ENCODE data around the gene MPL.

Gene MPL

GRCh38 chr1:43298055-43298454 lies 39.6 kb upstream of the MPL start:
- no peaks in the 10 kb centered on the region for H3K27me3 ChIP-seq (ENCODE audit: control insufficient read depth, insufficient read depth, low read length, poor library complexity, severe bottlenecking)

DNA sequence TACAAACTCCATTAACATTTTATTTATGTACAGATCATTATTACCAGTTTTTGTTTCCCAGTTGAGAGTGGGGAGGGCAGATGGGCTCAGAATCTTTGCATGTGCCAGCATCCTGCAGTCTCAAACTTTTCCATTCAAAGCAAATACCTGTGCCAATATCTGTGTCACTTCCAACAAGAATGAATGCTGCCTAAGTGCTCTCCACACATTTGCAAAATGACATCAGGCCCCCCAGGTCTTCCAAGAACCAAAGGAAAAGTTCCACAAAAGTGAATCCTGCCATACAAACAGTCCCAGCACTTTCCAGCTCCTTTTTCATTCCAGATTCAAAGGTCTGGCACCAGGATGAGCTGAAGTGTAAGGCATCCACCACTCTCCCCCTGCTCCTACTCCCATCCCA lies 38.5 kb upstream of the MPL start:
- peaks cover 18% of the 10 kb centered on the region for H3K4me1 ChIP-seq (ENCODE audit: control insufficient read depth, insufficient read depth, low read length)
- H3K27me3 ChIP-seq (ENCODE audit: control insufficient read depth, insufficient read depth, low read length, poor library complexity, severe bottlenecking), result no peaks in the 10 kb centered on the region
- H3K36me3 ChIP-seq (ENCODE audit: control insufficient read depth, insufficient read depth, low read length), result no peaks in the 10 kb centered on the region

More at GRCh38 chr1:43298055-43298454, 39.6 kb upstream of the MPL start:
- Histone ChIP-seq H3K9me3 (ENCODE audit: control insufficient read depth, low read length) (no peaks in the 10 kb centered on the region), H3K27ac (ENCODE audit: insufficient read depth, low read depth, low read length, poor library complexity, severe bottlenecking) (no peak overlapping the region), H3K4me1 (ENCODE audit: control insufficient read depth, insufficient read depth, low read length) (peaks cover 18% of the 10 kb centered on the region), H3K4me3 (ENCODE audit: insufficient read depth, low read depth, low read length) (no peak overlapping the region), H3K36me3 (ENCODE audit: control insufficient read depth, insufficient read depth, low read length) (no peaks in the 10 kb centered on the region)
- WGBS, 2 experiments, result 100% methylated on average over 1 of the region's 1 CpG

DNA sequence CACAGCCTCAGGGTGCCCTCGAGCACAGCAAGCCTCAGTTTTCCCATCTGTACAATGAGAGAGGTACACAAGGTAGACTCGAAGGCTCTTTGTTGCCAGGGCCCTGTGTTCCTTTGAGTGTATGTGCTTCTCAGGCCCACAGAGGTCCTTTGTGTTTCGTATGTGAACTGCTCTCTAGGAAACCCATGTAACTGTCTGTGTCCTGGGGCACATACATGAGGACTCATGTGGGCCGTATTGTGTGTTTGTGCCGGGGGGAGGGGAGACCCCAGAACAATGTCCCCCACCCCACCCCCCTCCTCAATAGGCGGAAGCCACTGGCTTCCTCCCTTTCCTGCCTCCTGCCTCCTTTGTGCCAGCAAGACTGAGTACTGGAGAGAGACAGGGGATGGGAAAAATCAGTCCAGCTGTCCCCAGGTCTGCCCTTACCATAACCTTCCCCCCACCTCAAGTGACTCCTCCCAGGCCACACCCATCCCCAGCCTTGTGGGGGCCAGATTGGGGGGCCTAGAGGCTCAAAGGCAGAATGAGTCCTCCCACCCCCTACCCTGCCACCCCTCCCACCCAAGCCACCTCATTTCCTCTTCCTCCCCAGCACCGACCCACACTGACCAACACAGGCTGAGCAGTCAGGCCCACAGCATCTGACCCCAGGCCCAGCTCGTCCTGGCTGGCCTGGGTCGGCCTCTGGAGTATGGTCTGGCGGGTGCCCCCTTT lies 37.1 kb upstream of the MPL start, which contains the start of gene TIE1:
Gene TIE1 (plus strand): TSS at position 605 of the 717 bp plus-strand sequence. CDS start 90 bp downstream, at position 695.
- Histone ChIP-seq H3K4me3 (ENCODE audit: insufficient read depth, low read depth, low read length) (no peak within 1 kb of the TSS), H3K27ac (ENCODE audit: insufficient read depth, low read depth, low read length, poor library complexity, severe bottlenecking) (no peak within 1 kb of the TSS), H3K9me3 (ENCODE audit: control insufficient read depth, low read length) (no peaks in the 10 kb centered on the region), H3K4me1 (ENCODE audit: control insufficient read depth, insufficient read depth, low read length) (peaks cover 7% of the 10 kb centered on the region), H3K27me3 (ENCODE audit: control insufficient read depth, insufficient read depth, low read length, poor library complexity, severe bottlenecking) (no peaks in the 10 kb centered on the region), H3K36me3 (ENCODE audit: control insufficient read depth, insufficient read depth, low read length) (no peaks in the 10 kb centered on the region)
- WGBS, 2 experiments, result 87 to 88% methylated on average over 7 to 10 of the region's 10 CpGs

More for the DNA sequence above, 38.5 kb upstream of the MPL start:
- no peak overlapping the region for H3K27ac ChIP-seq (ENCODE audit: insufficient read depth, low read depth, low read length, poor library complexity, severe bottlenecking)
- H3K9me3 ChIP-seq (ENCODE audit: control insufficient read depth, low read length), result no peaks in the 10 kb centered on the region
- H3K4me3 ChIP-seq (ENCODE audit: insufficient read depth, low read depth, low read length), result no peak overlapping the region

DNA sequence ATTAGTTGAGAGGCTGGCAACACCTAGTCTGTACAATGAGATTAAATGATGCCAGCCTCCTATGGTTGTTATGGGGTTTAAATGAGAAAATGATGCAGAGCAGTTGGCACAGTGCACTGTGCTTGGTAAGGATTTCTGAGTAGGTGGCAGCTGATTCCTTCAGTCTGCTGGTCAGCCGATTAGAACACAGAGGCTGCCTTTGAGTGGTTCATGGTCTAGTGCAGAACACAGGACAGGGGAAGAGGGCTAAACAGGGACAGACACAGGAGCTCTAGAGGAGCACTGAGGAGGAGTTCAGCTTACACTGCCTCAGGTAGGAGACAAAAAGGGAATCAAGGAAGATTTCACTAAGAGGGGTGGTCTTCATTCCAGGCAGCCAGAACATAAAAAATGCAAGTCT lies 35.4 kb upstream of the MPL start:
- Histone ChIP-seq H3K27ac (ENCODE audit: insufficient read depth, low read depth, low read length, poor library complexity, severe bottlenecking) (no peak overlapping the region), H3K4me1 (ENCODE audit: control insufficient read depth, insufficient read depth, low read length) (no peaks in the 10 kb centered on the region), H3K36me3 (ENCODE audit: control insufficient read depth, insufficient read depth, low read length) (no peaks in the 10 kb centered on the region), H3K4me3 (ENCODE audit: insufficient read depth, low read depth, low read length) (no peak overlapping the region), H3K27me3 (ENCODE audit: control insufficient read depth, insufficient read depth, low read length, poor library complexity, severe bottlenecking) (no peaks in the 10 kb centered on the region), H3K9me3 (ENCODE audit: control insufficient read depth, low read length) (no peaks in the 10 kb centered on the region)
- WGBS, 2 experiments, result 85 to 92% methylated on average over 1 of the region's 1 CpG

GRCh38 chr1:43302721-43303470 lies 34.7 kb upstream of the MPL start:
- no peaks in the 10 kb centered on the region for H3K36me3 ChIP-seq (ENCODE audit: control insufficient read depth, insufficient read depth, low read length)
- no peaks in the 10 kb centered on the region for H3K27me3 ChIP-seq (ENCODE audit: control insufficient read depth, insufficient read depth, low read length, poor library complexity, severe bottlenecking)
- no peak overlapping the region for H3K4me3 ChIP-seq (ENCODE audit: insufficient read depth, low read depth, low read length)
- no peaks in the 10 kb centered on the region for H3K4me1 ChIP-seq (ENCODE audit: control insufficient read depth, insufficient read depth, low read length)
- WGBS, 2 experiments, result 88 to 91% methylated on average over 7 of the region's 7 CpGs
- H3K9me3 ChIP-seq (ENCODE audit: control insufficient read depth, low read length), result no peaks in the 10 kb centered on the region
- no peak overlapping the region for H3K27ac ChIP-seq (ENCODE audit: insufficient read depth, low read depth, low read length, poor library complexity, severe bottlenecking)

DNA sequence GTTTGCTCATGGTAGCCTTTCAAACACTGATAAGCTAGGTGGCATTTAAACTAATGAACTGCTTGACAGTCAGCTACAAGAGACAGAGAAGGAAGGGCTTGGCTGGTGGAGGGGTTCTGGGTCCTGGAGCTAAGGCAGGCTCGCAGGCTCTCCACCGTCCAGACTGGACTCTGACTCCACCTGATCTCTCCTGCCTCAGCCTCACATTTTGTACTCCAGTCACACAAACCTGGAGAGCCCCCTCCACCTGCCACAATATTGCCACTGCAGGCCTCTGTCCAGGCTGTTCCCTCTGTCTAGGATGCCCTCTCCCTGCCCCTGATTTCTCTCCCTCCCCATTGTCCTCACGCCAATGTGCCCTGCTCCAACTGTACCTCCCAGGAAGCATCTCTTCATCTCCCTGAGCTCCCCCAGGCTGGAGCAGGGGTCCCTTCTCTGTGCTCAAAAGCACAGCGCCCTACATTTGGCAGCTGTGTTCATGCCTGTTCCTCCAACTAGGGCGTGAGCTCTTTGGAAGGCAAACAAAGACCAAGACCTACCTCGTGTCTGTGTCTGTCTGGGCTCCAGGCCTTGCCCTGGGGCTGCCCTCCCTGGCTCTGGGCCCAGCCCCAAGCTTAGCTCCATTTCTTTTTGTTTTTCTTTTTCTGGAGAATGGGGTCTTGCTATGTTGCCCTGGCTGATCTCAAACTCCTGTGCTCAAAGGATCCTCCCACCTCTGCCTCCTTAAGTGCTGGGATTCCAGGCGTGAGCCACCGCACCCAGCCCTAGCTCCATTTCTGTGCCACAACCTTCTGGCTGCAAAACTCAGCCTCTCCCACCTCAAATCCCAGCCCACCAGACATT lies 33.9 kb upstream of the MPL start:
- 91% methylated on average over 8 of the region's 8 CpGs for WGBS, 2 experiments
- Histone ChIP-seq H3K27ac (ENCODE audit: insufficient read depth, low read depth, low read length, poor library complexity, severe bottlenecking) (no peak overlapping the region), H3K36me3 (ENCODE audit: control insufficient read depth, insufficient read depth, low read length) (no peaks in the 10 kb centered on the region), H3K4me3 (ENCODE audit: insufficient read depth, low read depth, low read length) (no peak overlapping the region), H3K9me3 (ENCODE audit: control insufficient read depth, low read length) (no peaks in the 10 kb centered on the region), H3K4me1 (ENCODE audit: control insufficient read depth, insufficient read depth, low read length) (no peaks in the 10 kb centered on the region), H3K27me3 (ENCODE audit: control insufficient read depth, insufficient read depth, low read length, poor library complexity, severe bottlenecking) (no peaks in the 10 kb centered on the region)

DNA sequence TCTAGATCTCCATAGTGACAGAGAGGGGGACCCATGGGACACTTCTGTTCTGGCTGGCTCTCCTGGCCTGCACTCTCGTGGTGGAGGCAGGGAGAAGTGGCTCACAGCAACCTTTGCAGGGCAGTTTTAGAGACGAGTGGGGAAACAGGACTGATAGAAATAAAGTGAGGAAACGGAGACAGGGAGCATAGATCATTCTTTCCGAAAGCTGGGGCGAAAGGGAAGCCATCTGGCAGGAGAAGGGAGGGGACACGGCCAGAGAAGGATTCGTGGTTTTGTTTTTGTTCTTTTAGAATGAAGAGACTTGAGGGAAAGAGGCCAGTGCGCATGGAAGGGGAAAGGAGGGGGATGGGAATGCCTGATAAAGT lies 33.3 kb upstream of the MPL start:
- Histone ChIP-seq H3K27me3 (ENCODE audit: control insufficient read depth, insufficient read depth, low read length, poor library complexity, severe bottlenecking) (no peaks in the 10 kb centered on the region), H3K36me3 (ENCODE audit: control insufficient read depth, insufficient read depth, low read length) (no peaks in the 10 kb centered on the region), H3K4me3 (ENCODE audit: insufficient read depth, low read depth, low read length) (no peak overlapping the region), H3K9me3 (ENCODE audit: control insufficient read depth, low read length) (no peaks in the 10 kb centered on the region), H3K27ac (ENCODE audit: insufficient read depth, low read depth, low read length, poor library complexity, severe bottlenecking) (no peak overlapping the region), H3K4me1 (ENCODE audit: control insufficient read depth, insufficient read depth, low read length) (no peaks in the 10 kb centered on the region)
- WGBS, 2 experiments, result 85 to 87% methylated on average over 8 of the region's 8 CpGs

GRCh38 chr1:43304771-43305300 lies 32.8 kb upstream of the MPL start:
- H3K4me1 ChIP-seq (ENCODE audit: control insufficient read depth, insufficient read depth, low read length), result no peaks in the 10 kb centered on the region
- no peaks in the 10 kb centered on the region for H3K27me3 ChIP-seq (ENCODE audit: control insufficient read depth, insufficient read depth, low read length, poor library complexity, severe bottlenecking)
- H3K27ac ChIP-seq (ENCODE audit: insufficient read depth, low read depth, low read length, poor library complexity, severe bottlenecking), result no peak overlapping the region
- no peaks in the 10 kb centered on the region for H3K9me3 ChIP-seq (ENCODE audit: control insufficient read depth, low read length)
- no peak overlapping the region for H3K4me3 ChIP-seq (ENCODE audit: insufficient read depth, low read depth, low read length)
- 95 to 96% methylated on average over 46 of the region's 46 CpGs for WGBS, 2 experiments
- no peaks in the 10 kb centered on the region for H3K36me3 ChIP-seq (ENCODE audit: control insufficient read depth, insufficient read depth, low read length)

- Histone ChIP-seq H3K27me3 (ENCODE audit: control insufficient read depth, insufficient read depth, low read length, poor library complexity, severe bottlenecking) (no peaks in the 10 kb centered on the region), H3K4me1 (ENCODE audit: control insufficient read depth, insufficient read depth, low read length) (no peaks in the 10 kb centered on the region), H3K9me3 (ENCODE audit: control insufficient read depth, low read length) (no peaks in the 10 kb centered on the region), H3K4me3 (ENCODE audit: insufficient read depth, low read depth, low read length) (no peak overlapping the region), H3K36me3 (ENCODE audit: control insufficient read depth, insufficient read depth, low read length) (no peaks in the 10 kb centered on the region), H3K27ac (ENCODE audit: insufficient read depth, low read depth, low read length, poor library complexity, severe bottlenecking) (no peak overlapping the region)
- WGBS, 2 experiments, result 90% methylated on average over 3 of the region's 3 CpGs
These were observed 32.2 kb upstream of the MPL start for GRCh38 chr1:43305461-43305860.
